HepG2 (cell line): ENCODE data around the gene SPNS3. TPM values are rescaled to one million over a fixed set of nuclear protein-coding genes. Genes with fewer than 3 reads are reported as not detected.

Experiments used
- CBX1 ChIP-seq: IDR thresholded peaks from one replicate; pipeline ENCODE4 v1.6.1; 2016; ENCODE audit warnings: antibody characterized with exemption, low read depth
- ETV5 ChIP-seq: IDR thresholded peaks from 2 replicates; pipeline ENCODE4 v1.6.1; 2018; ENCODE audit warnings: missing biosample characterization, missing genetic modification reagents, inconsistent platforms, borderline replicate concordance
- GABPA ChIP-seq, 2 experiments: IDR thresholded peaks; 2 replicates each; pipeline ENCODE4 v1.6.1; 2011 to 2016; ENCODE audit warnings: low read depth in 2 of 2, low read length in 1 of 2, missing biosample characterization in 1 of 2, missing genetic modification characterization in 1 of 2
- GATAD2A ChIP-seq: IDR thresholded peaks from 2 replicates; pipeline ENCODE4 v1.6.1; 2016
- HNF4G ChIP-seq, 2 experiments: sonication (generic) in 1 of 2; formaldehyde crosslinking in 1 of 2; IDR thresholded peaks; 2 replicates each; pipeline versions ENCODE4 v1.4.0 to v1.6.1; 2011 to 2020; ENCODE audit warnings: borderline replicate concordance in 2 of 2, low read depth in 2 of 2, mild to moderate bottlenecking in 2 of 2, low read length in 1 of 2, missing genetic modification reagents in 1 of 2, moderate library complexity in 1 of 2
- HOXA5 ChIP-seq: sonication (generic); formaldehyde crosslinking; IDR thresholded peaks from 2 replicates; pipeline ENCODE4 v1.4.0; 2020; ENCODE audit warnings: missing genetic modification reagents
- MAFK ChIP-seq, 2 experiments: IDR thresholded peaks in 1 of 2; conservative IDR thresholded peaks in 1 of 2; 2 replicates each; pipeline ENCODE4 v1.6.1; 2011; ENCODE audit warnings: improper control_type of control experiment in 2 of 2, low read length in 2 of 2
- NR2F6 ChIP-seq, 2 experiments: IDR thresholded peaks; 2 replicates each; pipeline ENCODE4 v1.6.1; 2016; ENCODE audit warnings: antibody characterized with exemption in 1 of 2, mild to moderate bottlenecking in 1 of 2
- RAD21 ChIP-seq: fragments of 450-650 bp; formaldehyde crosslinking; IDR thresholded peaks from 2 replicates; pipeline ENCODE4 v1.5.0; 2020; ENCODE audit warnings: mild to moderate bottlenecking
- RXRA ChIP-seq: sonication (generic); formaldehyde crosslinking; IDR thresholded peaks from 2 replicates; pipeline ENCODE4 v1.5.1; 2020; ENCODE audit warnings: missing genetic modification reagents
- RXRB ChIP-seq: IDR thresholded peaks from 2 replicates; pipeline ENCODE4 v1.6.1; 2016; ENCODE audit warnings: borderline replicate concordance, missing genetic modification reagents, missing compliant biosample characterization
- SMAD3 ChIP-seq: sonication (generic); formaldehyde crosslinking; IDR thresholded peaks from 2 replicates; pipeline ENCODE4 v1.4.0; 2020; ENCODE audit warnings: missing genetic modification reagents
- SOX13 ChIP-seq, 3 experiments: fragments of 450-650 bp in 1 of 3; sonication (generic) in 1 of 3; formaldehyde crosslinking in 1 of 3; IDR thresholded peaks in 2 of 3; conservative IDR thresholded peaks in 1 of 3; 2 replicates each; pipeline versions ENCODE4 v1.5.0 to v1.6.1; 2016 to 2020; ENCODE audit warnings: antibody characterized with exemption in 1 of 3, mild to moderate bottlenecking in 1 of 3, missing compliant biosample characterization in 1 of 3, missing genetic modification reagents in 1 of 3, moderate library complexity in 1 of 3
- polyA plus RNA-seq, 8 experiments: library from polyadenylated mRNA; depleted of rRNA in 3 of 8; stranded (reverse) in 7 of 8; unstranded in 1 of 8; fragments of >200 nt; fragmentation: Illumina TruSeq in 4 of 8; extraction: Trizol in 4 of 8; gene quantifications; 2 replicates each; pipeline versions ENCODE4 v1.2.1 to v1.2.3, GENCODE V29; 2011 to 2016; ENCODE audit warnings: low read depth in 4 of 8, missing spikeins in 1 of 8, mixed read lengths in 1 of 8; ENCODE audit not compliant: insufficient read depth in 1 of 8
- total RNA-seq, 5 experiments: library from RNA; depleted of rRNA; stranded (reverse); fragments of >200 nt; fragmentation: Illumina TruSeq; extraction: Trizol; gene quantifications; 2 replicates each; pipeline ENCODE4 v1.2.3, GENCODE V29; 2016; ENCODE audit warnings: low read depth in 1 of 5
- TF ChIP-seq, protein P1 (sequence below): sonication (generic); formaldehyde crosslinking; IDR thresholded peaks from 2 replicates; pipeline ENCODE4 v1.5.1; 2020; ENCODE audit warnings: missing genetic modification reagents, mild to moderate bottlenecking, borderline replicate concordance
- TF ChIP-seq, protein P2 (sequence below), 2 experiments: sonication (generic) in 1 of 2; formaldehyde crosslinking in 1 of 2; IDR thresholded peaks; 2 replicates each; pipeline versions ENCODE4 v1.6.1 to v1.9.0; 2014 to 2022; ENCODE audit warnings: antibody characterized with exemption in 1 of 2, borderline replicate concordance in 1 of 2, inconsistent platforms in 1 of 2, low read depth in 1 of 2, missing genetic modification reagents in 1 of 2
- TF ChIP-seq, protein P3 (sequence below): sonication (generic); formaldehyde crosslinking; IDR thresholded peaks from 2 replicates; pipeline ENCODE4 v1.4.0; 2020; ENCODE audit warnings: missing genetic modification reagents

SPNS3 gene
- total and polyA plus RNA-seq, 2 of the 13 experiments (the other 11 are each of a cell fraction or from before 2014, with no cell fraction given) = not detected

DNA sequence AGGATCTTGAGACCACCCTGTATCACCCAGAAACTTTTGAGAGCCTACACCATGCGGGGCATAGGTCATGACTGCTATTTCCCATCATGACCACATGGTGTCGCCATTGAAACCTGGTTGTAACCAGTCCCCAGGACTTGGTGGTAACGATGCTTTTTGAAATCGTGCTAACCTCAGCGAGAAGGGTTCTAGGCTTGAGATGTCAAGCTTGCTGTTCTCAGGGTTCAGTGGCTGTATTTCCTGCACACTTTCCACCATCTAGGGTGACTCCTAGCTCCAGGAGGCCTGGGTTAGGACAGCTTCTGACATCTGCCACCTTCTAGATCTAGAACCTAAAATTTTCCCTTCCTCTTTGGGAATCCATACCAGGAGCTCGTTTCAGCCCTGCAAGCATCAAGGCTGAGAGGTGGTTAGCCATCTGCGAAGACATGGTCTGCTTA, 13.0 kb upstream of the SPNS3 start (continued):
- TF ChIP-seq, protein P1, sequence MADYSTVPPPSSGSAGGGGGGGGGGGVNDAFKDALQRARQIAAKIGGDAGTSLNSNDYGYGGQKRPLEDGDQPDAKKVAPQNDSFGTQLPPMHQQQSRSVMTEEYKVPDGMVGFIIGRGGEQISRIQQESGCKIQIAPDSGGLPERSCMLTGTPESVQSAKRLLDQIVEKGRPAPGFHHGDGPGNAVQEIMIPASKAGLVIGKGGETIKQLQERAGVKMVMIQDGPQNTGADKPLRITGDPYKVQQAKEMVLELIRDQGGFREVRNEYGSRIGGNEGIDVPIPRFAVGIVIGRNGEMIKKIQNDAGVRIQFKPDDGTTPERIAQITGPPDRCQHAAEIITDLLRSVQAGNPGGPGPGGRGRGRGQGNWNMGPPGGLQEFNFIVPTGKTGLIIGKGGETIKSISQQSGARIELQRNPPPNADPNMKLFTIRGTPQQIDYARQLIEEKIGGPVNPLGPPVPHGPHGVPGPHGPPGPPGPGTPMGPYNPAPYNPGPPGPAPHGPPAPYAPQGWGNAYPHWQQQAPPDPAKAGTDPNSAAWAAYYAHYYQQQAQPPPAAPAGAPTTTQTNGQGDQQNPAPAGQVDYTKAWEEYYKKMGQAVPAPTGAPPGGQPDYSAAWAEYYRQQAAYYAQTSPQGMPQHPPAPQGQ = no peak
- TF ChIP-seq SOX13 (IDR thresholded peaks at IDR 0.05) (no peak), SOX13 (CRISPR knock-in tag; conservative IDR thresholded peaks at IDR 0.05 in 1 of 2, IDR thresholded peaks at IDR 0.05 in 1 of 2) (no peak), GABPA (IDR thresholded peaks at IDR 0.05; ENCODE audit: low read depth, low read length) (no peak), GABPA (CRISPR knock-in tag; IDR thresholded peaks at IDR 0.05; ENCODE audit: low read depth) (no peak), RXRA (CRISPR knock-in tag) (peak; percentile 77; the same call in 1 of the 2 replicates), CBX1 (no peak), NR2F6 (IDR thresholded peaks at IDR 0.05) (peak; percentile 69), NR2F6 (CRISPR knock-in tag; IDR thresholded peaks at IDR 0.05) (peak; percentile 88), HOXA5 (0 out of 2 replicates have a peak, but pooled peaks have one; percentile 72), RXRB (CRISPR knock-in tag) (peak; percentile 98), RAD21 (CRISPR knock-in tag) (peak; percentile 73), SMAD3 (CRISPR knock-in tag) (peak; percentile 26; the same call in 1 of the 2 replicates), ETV5 (CRISPR knock-in tag) (peak; percentile 18; the same call in 1 of the 2 replicates), GATAD2A (CRISPR knock-in tag) (peak; percentile 32; the same call in 1 of the 2 replicates), MAFK (conservative IDR thresholded peaks at IDR 0.05 in 1 of 2, IDR thresholded peaks at IDR 0.05 in 1 of 2; ENCODE audit: low read length in 2 of 2) (peak in 1 of 2 experiments; percentile 2; a peak in 1 of 4 replicates), HNF4G (IDR thresholded peaks at IDR 0.05; ENCODE audit: borderline replicate concordance, low read depth, low read length) (peak; percentile 59; the same call in 1 of the 2 replicates), HNF4G (CRISPR knock-in tag; IDR thresholded peaks at IDR 0.05; ENCODE audit: borderline replicate concordance, low read depth) (no peak)
- TF ChIP-seq, protein P2, sequence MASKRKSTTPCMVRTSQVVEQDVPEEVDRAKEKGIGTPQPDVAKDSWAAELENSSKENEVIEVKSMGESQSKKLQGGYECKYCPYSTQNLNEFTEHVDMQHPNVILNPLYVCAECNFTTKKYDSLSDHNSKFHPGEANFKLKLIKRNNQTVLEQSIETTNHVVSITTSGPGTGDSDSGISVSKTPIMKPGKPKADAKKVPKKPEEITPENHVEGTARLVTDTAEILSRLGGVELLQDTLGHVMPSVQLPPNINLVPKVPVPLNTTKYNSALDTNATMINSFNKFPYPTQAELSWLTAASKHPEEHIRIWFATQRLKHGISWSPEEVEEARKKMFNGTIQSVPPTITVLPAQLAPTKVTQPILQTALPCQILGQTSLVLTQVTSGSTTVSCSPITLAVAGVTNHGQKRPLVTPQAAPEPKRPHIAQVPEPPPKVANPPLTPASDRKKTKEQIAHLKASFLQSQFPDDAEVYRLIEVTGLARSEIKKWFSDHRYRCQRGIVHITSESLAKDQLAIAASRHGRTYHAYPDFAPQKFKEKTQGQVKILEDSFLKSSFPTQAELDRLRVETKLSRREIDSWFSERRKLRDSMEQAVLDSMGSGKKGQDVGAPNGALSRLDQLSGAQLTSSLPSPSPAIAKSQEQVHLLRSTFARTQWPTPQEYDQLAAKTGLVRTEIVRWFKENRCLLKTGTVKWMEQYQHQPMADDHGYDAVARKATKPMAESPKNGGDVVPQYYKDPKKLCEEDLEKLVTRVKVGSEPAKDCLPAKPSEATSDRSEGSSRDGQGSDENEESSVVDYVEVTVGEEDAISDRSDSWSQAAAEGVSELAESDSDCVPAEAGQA (IDR thresholded peaks at IDR 0.05; ENCODE audit: low read depth) = no peak
- TF ChIP-seq, protein P2 (CRISPR knock-in tag; IDR thresholded peaks at IDR 0.05; ENCODE audit: borderline replicate concordance) = no peak
- TF ChIP-seq, protein P3, sequence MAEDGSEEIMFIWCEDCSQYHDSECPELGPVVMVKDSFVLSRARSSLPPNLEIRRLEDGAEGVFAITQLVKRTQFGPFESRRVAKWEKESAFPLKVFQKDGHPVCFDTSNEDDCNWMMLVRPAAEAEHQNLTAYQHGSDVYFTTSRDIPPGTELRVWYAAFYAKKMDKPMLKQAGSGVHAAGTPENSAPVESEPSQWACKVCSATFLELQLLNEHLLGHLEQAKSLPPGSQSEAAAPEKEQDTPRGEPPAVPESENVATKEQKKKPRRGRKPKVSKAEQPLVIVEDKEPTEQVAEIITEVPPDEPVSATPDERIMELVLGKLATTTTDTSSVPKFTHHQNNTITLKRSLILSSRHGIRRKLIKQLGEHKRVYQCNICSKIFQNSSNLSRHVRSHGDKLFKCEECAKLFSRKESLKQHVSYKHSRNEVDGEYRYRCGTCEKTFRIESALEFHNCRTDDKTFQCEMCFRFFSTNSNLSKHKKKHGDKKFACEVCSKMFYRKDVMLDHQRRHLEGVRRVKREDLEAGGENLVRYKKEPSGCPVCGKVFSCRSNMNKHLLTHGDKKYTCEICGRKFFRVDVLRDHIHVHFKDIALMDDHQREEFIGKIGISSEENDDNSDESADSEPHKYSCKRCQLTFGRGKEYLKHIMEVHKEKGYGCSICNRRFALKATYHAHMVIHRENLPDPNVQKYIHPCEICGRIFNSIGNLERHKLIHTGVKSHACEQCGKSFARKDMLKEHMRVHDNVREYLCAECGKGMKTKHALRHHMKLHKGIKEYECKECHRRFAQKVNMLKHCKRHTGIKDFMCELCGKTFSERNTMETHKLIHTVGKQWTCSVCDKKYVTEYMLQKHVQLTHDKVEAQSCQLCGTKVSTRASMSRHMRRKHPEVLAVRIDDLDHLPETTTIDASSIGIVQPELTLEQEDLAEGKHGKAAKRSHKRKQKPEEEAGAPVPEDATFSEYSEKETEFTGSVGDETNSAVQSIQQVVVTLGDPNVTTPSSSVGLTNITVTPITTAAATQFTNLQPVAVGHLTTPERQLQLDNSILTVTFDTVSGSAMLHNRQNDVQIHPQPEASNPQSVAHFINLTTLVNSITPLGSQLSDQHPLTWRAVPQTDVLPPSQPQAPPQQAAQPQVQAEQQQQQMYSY (CRISPR knock-in tag) = peak; percentile 55; the same call in 1 of the 2 replicates
